GM12891 (cell line): Measurements from ENCODE around the gene ARHGAP26.

ENCODE experiments used
- PAX5 ChIP-seq: IDR thresholded peaks from 2 replicates; pipeline ENCODE4 v1.6.1; 2011; ENCODE audit warnings: low read length, moderate library complexity, mild to moderate bottlenecking; ENCODE audit not compliant: insufficient read depth, severe bottlenecking
- POLR2A ChIP-seq: IDR thresholded peaks from 2 replicates; pipeline ENCODE4 v1.6.1; 2011; ENCODE audit warnings: low read depth, low read length, control low read depth
- POLR2AphosphoS5 ChIP-seq: IDR thresholded peaks from 2 replicates; pipeline ENCODE4 v1.6.1; 2011; ENCODE audit warnings: low read depth, low read length, control low read depth
- POU2F2 ChIP-seq: IDR thresholded peaks from 2 replicates; pipeline ENCODE4 v1.6.1; 2011; ENCODE audit warnings: low read depth, mild to moderate bottlenecking, control low read depth, low read length, moderate library complexity
- SPI1 ChIP-seq: IDR thresholded peaks from 2 replicates; pipeline ENCODE4 v1.6.1; 2011; ENCODE audit warnings: low read depth, low read length, control low read depth
- TAF1 ChIP-seq: IDR thresholded peaks from 2 replicates; pipeline ENCODE4 v1.6.1; 2011; ENCODE audit warnings: low read depth, low read length, control low read depth

DNA sequence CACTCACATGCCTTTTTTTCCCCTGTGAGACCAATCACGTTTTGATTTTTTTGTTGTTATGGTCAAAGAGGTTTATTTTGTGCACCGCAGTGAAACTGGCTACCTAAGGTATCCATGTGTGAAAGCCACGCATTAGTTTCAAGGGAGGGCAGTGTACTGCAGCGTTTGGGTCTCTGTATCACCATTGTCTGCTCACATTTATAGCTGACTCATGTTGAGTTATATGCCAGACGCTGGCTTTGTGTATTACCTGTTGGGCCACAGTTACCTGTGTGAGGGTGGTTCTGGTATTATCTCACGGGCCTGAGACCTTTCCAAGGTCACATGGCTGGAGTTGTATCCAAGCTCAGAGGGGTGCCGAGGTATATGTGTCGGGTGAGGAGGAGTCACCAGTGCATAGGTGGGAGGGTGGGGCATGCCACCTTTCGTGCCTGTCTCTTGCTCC, 75.8 kb downstream of the ARHGAP26 start:
- TF ChIP-seq POLR2A: no peak
- no peak for TF ChIP-seq POU2F2
- TF ChIP-seq TAF1: no peak
- TF ChIP-seq POLR2AphosphoS5: no peak
- no peak for TF ChIP-seq SPI1
- no peak for TF ChIP-seq PAX5
